IPS-NIHi11 (cell line): ENCODE data around the gene KDELR1.

Experiments used
- DNase-seq: peaks from one replicate; pipeline ENCODE4 v3.0.0; 2012; ENCODE audit warnings: mixed read lengths, low spot score

Gene KDELR1

GRCh38 chr19:48391100-48392005 is at the start of gene KDELR1:
KDELR1 (minus strand) TSS chr19:48391551; CDS start chr19:48391358, 193 bp downstream.
- DNase-seq = peak; percentile 91

GRCh38 chr19:48436586-48436985 is 45.2 kb upstream of the KDELR1 start:
- DNase-seq = no peak

GRCh38 chr19:48433337-48433736 is 42.0 kb upstream of the KDELR1 start:
- no peak for DNase-seq

DNA sequence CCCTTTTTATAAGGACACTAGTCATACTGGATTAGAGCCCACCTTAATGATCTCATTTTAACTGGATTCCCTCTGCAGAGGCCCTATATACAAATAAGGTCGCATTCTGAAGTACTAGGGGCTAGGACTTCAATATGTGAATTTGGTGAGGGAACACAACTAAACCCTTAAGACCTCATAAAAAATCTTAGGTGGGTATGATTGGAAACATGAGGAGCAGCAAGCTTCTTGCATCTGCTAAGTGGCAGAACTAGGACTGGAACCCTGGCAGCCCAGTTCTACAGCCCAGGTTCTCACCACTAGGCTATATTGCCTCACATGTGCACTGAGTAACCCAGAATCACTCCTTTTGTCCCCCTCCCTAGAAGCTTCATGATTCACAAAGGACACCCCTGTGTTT is 37.3 kb upstream of the KDELR1 start:
- DNase-seq = no peak

DNA sequence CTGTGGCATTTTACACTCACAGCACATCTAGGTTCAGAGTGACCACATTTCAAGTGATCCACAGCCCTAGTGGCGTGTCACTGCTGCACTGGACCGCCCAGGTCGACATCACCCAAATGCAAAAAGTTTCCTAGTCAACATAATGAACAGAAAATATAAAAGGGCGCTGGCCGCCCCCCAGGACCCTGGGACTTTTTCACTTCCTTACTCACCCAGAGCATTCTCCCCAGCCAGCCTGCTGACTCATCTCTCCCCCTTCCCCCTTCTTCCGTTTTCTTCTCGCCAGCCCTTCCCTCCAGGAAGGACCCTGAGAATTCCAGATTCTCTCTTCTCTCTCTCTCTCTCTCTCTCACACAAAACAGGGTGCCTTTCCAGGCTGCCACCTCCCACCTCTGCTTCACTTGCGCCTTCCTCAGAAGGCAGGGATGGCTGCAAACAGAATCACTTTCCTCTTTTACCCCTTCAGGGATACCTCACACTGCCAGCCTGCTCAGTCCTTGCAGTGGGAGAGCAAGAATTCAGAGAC is 33.4 kb upstream of the KDELR1 start:
- peak; percentile 38 for DNase-seq

GRCh38 chr19:48421548-48421947 is 30.2 kb upstream of the KDELR1 start:
- DNase-seq = no peak

DNA sequence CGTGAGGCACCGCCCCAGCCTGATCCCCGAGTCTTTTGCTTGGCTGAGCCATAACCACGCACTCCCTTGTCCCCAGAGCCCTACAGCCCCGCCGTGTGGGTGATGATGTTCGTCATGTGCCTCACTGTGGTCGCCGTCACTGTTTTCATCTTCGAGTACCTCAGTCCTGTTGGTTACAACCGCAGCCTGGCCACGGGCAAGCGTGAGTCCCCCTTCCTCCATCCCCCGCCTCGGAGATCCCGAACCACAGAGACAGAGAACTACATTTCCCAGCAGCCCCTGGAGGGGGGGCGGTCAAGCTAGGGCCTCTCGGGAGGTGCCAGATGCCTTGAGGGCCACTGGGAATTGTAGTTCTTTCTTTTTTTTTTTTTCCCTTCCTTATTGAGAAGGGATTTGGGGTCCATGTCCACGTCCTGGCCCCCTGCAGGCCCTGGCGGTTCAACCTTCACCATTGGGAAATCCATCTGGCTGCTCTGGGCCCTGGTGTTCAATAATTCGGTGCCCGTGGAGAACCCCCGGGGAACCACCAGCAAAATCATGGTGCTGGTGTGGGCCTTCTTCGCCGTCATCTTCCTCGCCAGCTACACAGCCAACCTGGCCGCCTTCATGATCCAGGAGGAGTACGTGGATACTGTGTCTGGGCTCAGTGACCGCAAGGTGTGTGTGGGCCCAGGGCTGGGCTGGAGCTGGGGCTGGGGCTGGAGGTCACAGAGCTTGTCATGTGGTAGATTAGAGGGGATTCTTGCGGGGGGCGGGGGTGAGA is 28.0 kb upstream of the KDELR1 start:
- DNase-seq = peak; percentile 83

GRCh38 chr19:48418317-48419064 is 27.1 kb upstream of the KDELR1 start:
- no peak for DNase-seq

DNA sequence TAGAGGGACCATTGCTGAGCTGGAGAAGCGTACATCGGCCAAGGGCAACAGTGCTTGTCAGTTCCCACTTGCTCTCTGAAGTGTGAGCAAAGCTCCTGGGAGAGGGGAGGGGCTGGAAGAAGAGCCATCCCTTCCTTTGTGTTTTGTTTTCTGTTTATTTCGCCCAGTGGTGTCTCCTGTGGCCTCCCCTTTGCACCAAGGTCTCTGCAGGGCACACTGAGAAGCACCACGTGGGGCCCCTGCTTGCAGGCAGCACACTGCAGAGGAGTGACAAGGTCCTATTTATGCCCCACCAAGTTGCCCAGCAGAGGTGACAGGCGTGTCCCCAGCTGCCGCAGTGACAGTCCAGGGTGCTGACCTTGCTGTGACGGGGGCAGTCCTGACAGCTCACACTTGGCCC is 26.1 kb upstream of the KDELR1 start:
- DNase-seq = no peak

DNA sequence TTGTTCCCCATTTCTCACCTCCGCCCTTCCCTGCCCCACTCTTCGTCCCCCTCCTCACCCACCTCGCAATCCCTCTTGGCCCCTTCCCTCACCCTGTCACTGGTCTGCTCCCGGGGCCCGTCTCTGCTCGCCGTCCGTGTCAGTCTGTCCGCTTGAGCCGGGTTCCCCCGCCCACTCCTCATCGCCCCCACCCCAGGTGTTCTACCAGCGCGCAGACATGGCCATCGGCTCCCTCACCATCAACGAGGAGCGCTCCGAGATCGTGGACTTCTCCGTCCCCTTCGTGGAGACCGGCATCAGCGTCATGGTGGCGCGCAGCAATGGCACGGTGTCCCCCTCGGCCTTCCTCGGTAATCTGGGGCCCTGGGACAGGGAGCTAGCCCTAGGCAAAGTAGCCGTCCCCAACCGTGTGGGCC is 24.5 kb upstream of the KDELR1 start:
- no peak for DNase-seq

DNA sequence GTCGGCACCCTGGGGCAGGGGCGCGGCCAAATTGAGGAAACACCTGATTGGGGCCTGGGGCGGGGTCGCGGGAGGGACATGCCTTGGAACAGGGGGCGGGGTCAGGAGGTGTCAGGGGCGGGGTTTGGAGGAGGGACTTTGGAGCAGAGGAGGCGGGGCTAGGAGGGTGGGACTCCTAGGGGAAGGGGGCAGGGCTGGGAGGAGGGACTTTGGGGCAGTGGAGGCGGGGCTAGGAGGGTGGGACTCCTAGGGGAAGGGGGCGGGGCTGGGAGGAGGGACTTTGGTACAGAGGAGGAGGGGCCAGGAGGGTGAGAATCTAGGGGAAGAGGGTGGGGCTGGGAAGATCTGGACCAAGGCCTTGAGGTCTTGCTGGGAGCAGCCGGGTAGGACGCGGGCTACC is 24.0 kb upstream of the KDELR1 start:
- peak; percentile 79 for DNase-seq

DNA sequence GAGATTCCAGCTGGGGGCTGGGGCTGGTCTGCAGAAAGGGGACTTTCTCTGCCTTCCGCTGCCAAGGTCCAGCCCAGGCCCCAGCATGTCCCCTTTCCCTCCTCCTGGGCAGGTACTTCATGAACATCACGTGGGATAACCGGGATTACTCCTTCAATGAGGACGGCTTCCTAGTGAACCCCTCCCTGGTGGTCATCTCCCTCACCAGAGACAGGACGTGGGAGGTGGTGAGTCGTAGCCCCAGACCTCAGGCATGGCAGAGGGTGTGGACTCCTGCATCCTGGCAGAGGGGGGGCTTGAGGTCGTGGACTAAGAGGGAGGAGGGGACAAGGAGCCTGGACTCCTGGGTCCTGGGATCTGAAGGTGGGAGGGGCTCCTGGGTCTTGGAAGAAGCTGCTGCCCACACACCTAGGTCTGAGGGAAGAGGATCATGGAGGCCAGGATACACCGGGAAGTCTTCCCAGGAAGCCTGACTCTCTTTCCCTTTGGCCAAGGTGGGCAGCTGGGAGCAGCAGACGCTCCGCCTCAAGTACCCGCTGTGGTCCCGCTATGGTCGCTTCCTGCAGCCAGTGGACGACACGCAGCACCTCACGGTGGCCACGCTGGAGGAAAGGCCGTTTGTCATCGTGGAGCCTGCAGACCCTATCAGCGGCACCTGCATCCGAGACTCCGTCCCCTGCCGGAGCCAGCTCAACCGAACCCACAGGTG is 22.7 kb upstream of the KDELR1 start:
- no peak for DNase-seq

- no peak for DNase-seq
Observed at GRCh38 chr19:48405850-48406249, 14.5 kb upstream of the KDELR1 start.

GRCh38 chr19:48405010-48405659 is 13.8 kb upstream of the KDELR1 start:
- no peak for DNase-seq

DNA sequence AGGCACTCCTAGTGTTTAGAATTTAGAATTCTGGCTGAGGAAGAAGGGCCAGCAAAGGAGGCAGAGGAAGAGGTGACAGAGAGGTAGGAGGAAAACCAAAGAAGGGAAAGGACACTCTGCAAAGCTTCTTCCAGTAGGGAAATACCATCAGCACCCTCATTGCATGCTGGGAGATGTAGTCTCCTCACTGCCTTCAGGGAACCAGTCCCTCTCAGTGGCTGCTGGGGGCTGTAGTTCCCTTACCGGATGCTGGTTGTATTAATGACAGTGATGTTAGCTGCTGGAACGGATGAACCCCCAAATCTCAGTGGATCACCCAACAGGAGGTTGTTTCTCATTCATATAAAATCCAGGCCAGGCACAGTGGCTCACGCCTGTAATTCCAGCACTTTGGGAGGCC is 12.3 kb upstream of the KDELR1 start:
- peak; percentile 76 for DNase-seq

DNA sequence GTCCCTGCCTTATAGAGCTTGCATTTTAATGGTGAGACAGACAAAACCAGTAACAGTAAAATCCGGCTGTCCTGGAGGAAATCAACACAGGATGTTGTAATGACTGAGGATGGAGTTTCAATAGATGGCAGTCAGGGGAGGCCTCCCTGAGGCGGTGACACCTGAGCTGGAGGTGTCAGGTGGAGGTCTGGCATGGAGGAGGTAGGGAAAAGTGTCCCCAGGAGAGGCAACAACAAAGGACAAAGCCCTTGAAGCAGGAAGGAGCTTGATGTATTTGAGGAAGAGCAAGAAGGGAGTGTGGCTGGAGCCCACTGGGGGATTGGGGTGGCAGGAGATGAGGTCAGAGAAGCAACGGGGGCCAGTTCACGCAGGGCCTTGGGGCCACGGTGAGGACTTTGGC is 9.9 kb upstream of the KDELR1 start:
- no peak for DNase-seq

- DNase-seq = peak; percentile 61
Observed at GRCh38 chr19:48400018-48400742, 8.8 kb upstream of the KDELR1 start.

- DNase-seq = peak; percentile 89
Observed at GRCh38 chr19:48398375-48399235, 7.3 kb upstream of the KDELR1 start.

DNA sequence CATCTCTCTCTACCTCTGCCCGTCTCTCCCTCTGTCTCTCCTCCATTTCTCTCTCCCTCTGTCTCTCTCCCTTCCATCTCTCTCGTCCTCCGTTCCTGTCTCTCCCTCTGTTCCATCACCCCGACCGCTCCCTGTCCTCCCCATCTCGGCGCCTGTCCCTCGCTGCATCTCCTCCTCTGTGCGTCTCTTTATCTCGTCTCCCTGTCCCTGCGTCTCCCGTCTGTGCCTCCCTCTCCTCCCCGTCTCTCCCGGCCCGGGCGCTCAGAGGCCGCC is 6.7 kb upstream of the KDELR1 start:
- DNase-seq = no peak
